ENCODE data around the gene SLC16A4.
A peak's percentile ranks its signal among the peaks of the same experiment; 100 is the strongest.

DNA sequence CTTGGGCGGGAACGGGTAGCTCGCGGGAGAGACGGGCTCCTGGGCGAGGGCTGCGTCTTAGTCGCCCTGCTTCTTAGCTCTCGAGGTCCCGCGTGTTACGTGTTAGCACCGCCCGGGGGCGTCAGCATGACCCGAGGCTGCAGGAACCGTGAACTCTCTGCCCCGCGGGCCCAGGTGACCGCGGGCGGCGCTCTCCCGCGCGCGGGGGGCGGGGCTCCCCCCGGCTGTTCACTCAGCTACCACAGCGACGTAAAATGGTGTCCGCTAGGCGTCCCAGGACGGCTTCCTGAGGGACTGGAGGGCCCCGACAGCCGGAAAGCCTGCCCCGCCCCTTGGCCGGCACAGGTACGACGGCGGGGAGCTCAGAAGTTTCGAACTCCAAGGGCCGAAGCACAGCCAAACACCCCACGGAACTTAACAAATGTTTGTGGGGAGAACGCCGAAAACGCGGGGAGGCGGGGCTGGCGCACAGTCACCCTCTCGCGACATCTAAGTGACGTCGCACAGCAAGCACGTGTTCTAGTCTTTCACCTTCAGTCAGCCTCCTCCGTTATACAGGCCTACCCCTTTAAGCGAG, 52.4 kb downstream of the SLC16A4 start:
- TF ChIP-seq POLR2A (IDR thresholded peaks at IDR 0.05) (peak; percentile 82 to 84), CTCF (IDR thresholded peaks at IDR 0.05 in 4 of 5, conservative IDR thresholded peaks at IDR 0.05 in 1 of 5) (peak; percentile 75 to 85 (median 78))

All from gastrocnemius medialis (tissue), 4 donors.